Hypothalamus (tissue), 51 donors: Measurements from ENCODE around the gene IVNS1ABP.
A peak's percentile ranks its signal among the peaks of the same experiment; 100 is the strongest.
"Not testable (repeated sequence)": the region's sequence is repeated elsewhere in the genome, so short reads cannot be mapped to it uniquely, and the experiment has no call there.

Experiments
- DNase-seq, 51 donors: peaks; one replicate each; lab custom pipeline; 2025; lab: John Stamatoyannopoulos, UW

Gene IVNS1ABP

GRCh38 chr1:185317034-185317885, at the start of gene IVNS1ABP:
IVNS1ABP (minus strand) TSS chr1:185317243; CDS start chr1:185309493, 7,750 bp downstream.
- peak; percentile 62 to 97 (median 94) for DNase-seq

GRCh38 chr1:185365951-185366350, 48.9 kb upstream of the IVNS1ABP start:
- no peak for DNase-seq

GRCh38 chr1:185364528-185364927, 47.5 kb upstream of the IVNS1ABP start:
- not testable (repeated sequence) for DNase-seq

- DNase-seq, result no peak
These were observed 46.2 kb upstream of the IVNS1ABP start for GRCh38 chr1:185363205-185363604.

- no peak for DNase-seq
These were observed 43.7 kb upstream of the IVNS1ABP start for GRCh38 chr1:185360714-185361113.

DNA sequence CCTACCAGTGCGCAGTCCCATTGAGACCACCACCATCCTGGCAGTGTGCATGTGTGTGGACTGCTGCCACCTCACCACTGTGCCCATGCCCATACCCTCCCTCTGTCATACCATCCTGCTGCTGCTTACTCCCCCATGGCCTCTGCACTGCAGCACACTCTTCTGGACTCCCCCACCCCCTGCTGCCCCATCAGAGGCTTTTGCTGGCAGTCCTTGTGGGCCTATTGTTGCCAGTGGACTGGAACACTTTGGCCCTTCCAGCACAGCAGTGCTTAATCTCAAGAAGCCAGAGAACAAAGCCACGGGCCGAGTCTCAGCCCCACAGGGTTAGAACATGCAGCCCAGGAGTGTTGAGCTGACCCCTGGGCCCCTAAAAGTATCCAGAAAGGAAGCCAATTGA, 41.9 kb upstream of the IVNS1ABP start:
- DNase-seq, result no peak

DNA sequence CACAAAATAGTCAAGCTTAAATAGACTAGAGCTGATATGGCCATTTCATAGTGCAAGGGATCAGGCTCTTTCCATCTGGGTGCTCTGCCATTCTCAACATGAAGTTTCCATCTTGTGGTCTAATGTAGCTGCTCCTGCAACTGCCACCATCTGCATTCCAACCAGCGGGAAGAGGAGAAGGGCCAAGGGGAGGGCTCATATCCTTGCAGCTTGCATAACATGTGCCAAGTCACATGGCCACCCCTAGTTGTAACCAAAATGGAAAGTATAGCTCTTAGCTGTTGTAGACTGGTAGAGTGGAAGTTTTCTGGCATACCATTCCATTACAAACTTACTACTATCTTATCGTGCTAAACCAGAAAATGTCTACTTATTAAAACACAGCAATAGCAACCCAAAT, 38.9 kb upstream of the IVNS1ABP start:
- no peak for DNase-seq

DNA sequence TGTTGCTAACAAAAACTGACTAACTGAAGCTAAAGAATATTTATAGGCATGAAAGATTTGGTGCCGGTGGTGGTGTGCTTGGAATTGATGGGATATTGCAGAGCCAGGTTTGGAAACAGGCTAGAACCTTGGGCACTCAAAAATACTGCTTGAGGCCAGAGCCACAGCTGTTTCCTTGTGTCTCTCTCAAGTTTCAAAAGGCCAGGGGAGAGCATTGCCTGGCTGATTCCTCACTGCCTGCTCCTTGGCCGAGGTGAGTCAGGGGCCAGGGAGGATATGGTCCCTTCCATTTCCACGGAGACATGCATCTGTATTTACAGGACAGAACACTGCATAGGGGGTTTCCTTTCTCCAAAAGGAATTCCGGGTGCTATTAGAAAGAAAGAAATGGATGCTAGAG, 36.1 kb upstream of the IVNS1ABP start:
- DNase-seq, result no peak

GRCh38 chr1:185351734-185352466, 34.9 kb upstream of the IVNS1ABP start:
- DNase-seq, result no peak

- DNase-seq, result no peak
These were observed 33.0 kb upstream of the IVNS1ABP start for GRCh38 chr1:185350027-185350442.

DNA sequence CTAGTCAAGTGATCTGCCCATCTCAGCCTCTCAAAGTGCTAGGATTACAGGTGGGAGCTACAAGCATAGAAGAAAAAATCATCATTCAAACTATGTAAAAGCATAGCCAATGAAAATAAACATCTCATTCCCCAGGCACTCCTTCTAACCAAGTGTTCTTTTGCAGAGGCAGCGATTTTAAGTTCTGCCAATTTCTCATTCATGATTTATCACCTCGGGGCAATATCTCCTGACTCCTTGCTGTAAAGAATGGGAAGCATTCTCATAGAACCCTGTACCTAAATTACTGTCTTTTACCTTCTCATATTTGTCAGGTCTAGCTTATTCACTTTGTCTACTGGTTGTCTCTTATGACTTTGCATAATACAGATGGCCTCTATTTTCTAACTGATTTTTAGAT, 32.5 kb upstream of the IVNS1ABP start:
- no peak for DNase-seq

GRCh38 chr1:185348985-185349384, 31.9 kb upstream of the IVNS1ABP start:
- DNase-seq, result no peak

DNA sequence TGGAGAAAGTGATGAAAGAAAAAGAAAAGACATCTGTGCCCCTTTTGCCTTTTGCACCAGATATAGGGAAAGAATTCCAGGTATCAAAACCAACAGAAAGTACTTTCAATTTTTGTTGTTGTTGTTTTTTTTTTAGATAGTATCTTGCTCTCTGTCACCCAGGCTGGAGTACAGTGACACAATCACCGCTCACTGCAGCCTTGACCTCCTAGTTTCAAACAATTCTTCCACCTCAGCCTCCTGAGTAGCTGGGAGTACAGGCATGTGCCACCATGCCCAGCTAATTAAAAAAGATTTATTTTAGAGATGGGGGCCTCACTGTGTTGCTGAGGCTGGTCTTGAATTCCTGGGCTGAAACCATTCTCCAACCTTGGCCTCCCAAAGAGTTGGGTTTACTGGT, 31.3 kb upstream of the IVNS1ABP start:
- DNase-seq, result no peak

- DNase-seq, result peak in 1 of 51 donors; percentile 13
These were observed 29.1 kb upstream of the IVNS1ABP start for GRCh38 chr1:185345913-185346720.

GRCh38 chr1:185343306-185343705, 26.3 kb upstream of the IVNS1ABP start:
- peak in 13 of 51 donors; percentile 2 to 36 (median 19) for DNase-seq

DNA sequence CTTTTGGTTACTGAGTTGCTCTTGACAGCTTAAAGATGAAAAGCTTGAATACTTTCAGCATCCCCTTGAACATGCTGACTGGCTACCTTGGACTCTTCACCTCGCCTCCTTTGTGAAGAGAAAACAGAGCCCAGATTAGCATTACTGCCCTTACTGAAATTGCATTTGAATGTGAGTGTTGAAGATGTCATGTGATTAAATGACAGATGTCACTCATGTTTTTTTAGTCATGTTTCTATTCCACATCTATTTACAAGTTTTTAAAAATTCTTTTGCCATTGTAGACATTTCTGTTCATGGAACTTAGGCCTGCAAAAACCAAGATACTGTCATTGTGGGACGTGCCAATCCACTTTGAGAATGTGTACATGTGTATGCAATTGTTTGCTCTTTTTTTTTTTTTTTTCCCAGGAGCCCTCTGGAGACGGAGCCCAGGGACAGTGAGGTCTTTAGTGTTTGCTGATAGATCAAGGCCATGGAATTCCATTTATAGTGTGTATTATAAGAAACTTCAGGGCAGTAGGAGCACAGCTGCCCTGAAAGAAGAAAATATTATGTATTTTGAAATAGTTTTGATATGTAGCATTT, 25.7 kb upstream of the IVNS1ABP start:
- DNase-seq, result no peak

DNA sequence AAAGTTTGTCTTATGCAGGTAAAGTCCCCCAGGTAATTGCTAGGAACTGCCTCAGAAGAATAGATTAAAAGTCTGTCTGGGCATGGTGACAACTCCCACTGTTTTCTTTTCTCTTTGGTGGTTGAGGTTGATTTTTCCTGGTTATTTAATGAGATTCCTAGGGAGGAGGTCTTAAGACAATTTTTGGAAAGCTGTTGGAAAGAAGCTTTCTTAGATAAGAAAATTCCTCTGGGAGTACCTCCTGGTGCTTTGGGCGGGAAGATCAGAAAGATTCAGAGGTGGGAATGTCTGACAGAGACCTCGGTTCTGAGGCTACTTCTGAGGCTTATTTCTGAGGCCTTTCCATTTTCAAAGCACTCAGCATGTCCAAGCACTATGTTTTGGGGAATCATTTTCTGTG, 25.0 kb upstream of the IVNS1ABP start:
- no peak for DNase-seq

- DNase-seq, result no peak
These were observed 24.2 kb upstream of the IVNS1ABP start for GRCh38 chr1:185341196-185341781.

- DNase-seq, result peak in 11 of 51 donors; percentile 2 to 36 (median 14)
These were observed 21.9 kb upstream of the IVNS1ABP start for GRCh38 chr1:185338719-185339622.
